ENCODE results near the gene KCNB1.

KCNB1 gene

DNA sequence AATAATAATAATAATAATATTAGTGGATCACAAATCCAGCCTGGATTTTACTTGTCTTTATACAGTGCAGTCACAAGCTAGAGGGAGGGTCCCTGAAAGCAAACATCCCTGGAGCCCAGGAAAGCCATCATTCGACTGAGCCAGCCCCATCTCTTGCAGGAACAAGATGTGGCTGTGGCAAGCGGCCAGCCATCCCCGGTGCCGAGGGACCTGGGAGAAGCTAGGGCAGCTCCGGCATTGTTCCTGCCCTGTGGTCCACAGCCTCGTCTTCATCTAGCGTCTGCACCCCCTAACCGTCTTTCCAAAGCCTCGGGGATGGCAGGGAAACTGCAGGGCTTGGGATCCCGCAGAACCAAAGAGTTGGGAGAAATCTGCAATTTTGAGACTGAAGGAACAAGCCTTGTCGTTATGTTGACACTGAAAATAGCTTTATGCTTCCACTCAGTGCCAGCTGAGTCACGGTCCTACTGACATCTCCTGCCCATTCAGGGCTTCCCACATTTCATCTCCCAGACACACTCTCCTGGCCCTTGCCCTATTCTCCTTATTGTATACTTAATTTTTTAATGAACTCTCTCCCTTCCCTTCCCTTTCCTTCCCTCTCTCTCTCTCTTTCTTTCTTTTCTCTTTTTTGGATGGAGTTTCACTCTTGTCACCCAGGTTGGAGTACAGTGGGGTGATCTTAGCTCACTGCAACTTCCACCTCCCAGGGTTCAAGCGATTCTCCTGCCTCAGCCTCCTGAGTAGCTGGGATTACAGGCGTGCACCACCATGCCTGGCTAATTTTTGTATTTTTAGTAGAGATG is 142.1 kb downstream of the KCNB1 start:
- TF ChIP-seq, protein P1, sequence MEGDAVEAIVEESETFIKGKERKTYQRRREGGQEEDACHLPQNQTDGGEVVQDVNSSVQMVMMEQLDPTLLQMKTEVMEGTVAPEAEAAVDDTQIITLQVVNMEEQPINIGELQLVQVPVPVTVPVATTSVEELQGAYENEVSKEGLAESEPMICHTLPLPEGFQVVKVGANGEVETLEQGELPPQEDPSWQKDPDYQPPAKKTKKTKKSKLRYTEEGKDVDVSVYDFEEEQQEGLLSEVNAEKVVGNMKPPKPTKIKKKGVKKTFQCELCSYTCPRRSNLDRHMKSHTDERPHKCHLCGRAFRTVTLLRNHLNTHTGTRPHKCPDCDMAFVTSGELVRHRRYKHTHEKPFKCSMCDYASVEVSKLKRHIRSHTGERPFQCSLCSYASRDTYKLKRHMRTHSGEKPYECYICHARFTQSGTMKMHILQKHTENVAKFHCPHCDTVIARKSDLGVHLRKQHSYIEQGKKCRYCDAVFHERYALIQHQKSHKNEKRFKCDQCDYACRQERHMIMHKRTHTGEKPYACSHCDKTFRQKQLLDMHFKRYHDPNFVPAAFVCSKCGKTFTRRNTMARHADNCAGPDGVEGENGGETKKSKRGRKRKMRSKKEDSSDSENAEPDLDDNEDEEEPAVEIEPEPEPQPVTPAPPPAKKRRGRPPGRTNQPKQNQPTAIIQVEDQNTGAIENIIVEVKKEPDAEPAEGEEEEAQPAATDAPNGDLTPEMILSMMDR (IDR thresholded peaks at IDR 0.05; ENCODE audit: control insufficient read depth, extremely low read depth, insufficient read depth), result no peak
- DNase-seq (ENCODE audit: low read depth), result no peak
- H3K4me3 ChIP-seq (ENCODE audit: low read depth, low read length), result no peak overlapping the region

DNA sequence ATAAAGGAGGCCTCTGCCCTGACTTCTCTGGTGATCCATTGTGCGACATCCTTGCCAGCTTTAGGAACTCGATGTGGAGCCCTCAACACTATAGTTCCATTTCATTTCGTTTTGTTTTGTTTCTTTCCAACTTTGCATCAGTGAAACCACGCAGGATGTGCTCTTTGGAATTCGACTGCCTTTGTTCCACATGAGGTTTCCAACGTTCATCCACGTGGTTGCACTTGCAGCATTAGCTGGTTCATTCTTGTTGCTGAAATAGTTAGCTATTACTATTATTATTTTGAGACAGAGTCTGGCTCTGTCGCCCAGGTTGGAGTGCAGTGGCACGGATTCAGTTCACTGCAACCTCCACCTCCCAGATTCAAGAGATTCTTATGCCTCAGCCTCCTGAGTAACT is 143.3 kb downstream of the KCNB1 start:
- TF ChIP-seq, protein P1 (IDR thresholded peaks at IDR 0.05; ENCODE audit: control insufficient read depth, extremely low read depth, insufficient read depth), result no peak
- no peak overlapping the region for H3K4me3 ChIP-seq (ENCODE audit: low read depth, low read length)
- DNase-seq (ENCODE audit: low read depth), result no peak

DNA sequence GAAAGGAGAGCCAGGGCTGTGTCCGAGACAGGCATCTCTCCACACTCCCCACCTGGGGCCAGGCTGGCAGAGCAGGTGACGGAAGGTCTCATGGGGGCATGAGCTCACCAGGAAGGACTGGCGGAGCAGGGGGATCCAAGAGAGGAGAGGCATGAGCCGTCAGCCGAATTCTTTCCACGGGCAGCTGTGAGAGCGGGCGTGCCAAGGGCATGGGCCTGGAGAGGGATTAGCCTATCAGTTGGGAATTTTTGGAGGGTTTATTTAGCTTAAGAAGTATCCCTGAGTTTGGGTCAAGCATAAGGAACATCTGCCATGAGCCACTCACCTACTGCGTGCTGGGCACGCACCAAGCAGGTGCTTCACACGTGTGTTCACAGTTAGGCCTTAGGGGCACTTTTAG is 144.4 kb downstream of the KCNB1 start:
- TF ChIP-seq, protein P1 (IDR thresholded peaks at IDR 0.05; ENCODE audit: control insufficient read depth, extremely low read depth, insufficient read depth), result no peak
- no peak overlapping the region for H3K4me3 ChIP-seq (ENCODE audit: low read depth, low read length)
- DNase-seq (ENCODE audit: low read depth), result no peak

DNA sequence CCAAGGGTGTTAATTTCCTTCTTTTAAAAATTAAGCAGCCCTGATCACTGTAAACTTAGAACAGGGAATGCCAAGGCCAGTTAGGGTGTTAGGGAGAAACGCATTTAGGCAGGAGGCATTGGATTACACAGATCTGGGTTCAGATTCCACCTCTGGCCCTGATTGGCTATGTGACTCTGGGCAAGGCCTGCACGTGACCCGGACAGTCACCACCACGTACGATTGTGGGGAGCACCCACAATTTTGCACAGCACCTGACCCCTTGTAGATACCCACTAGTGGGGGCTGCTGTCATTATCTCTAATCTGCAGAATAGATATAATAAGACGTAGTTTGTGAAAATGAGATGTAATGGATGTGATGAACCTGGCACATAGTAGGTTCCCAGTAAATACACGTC is 145.1 kb downstream of the KCNB1 start:
- no peak for DNase-seq (ENCODE audit: low read depth)
- TF ChIP-seq, protein P1 (IDR thresholded peaks at IDR 0.05; ENCODE audit: control insufficient read depth, extremely low read depth, insufficient read depth), result no peak
- no peak overlapping the region for H3K4me3 ChIP-seq (ENCODE audit: low read depth, low read length)

DNA sequence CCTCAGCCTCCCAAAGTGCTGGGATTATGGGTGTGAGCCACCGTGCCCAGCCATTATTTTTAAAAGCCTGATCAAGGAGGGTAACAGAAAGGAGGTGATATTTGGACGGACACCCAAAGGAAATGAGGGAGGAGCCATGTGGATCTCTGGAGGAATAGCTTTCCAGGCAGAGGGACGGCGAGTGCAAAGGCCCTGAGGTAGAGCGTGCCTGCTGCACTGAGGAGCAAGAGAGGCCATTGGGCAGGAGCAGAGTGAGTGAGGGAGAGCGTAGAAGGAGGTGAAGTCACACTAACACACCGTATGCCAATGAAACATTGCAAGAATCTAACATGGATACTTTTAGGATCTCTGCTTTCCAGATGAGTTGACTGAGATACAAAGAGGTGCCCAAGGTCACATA is 145.7 kb downstream of the KCNB1 start:
- TF ChIP-seq, protein P1 (IDR thresholded peaks at IDR 0.05; ENCODE audit: control insufficient read depth, extremely low read depth, insufficient read depth), result no peak
- H3K4me3 ChIP-seq (ENCODE audit: low read depth, low read length), result no peak overlapping the region
- DNase-seq (ENCODE audit: low read depth), result no peak

DNA sequence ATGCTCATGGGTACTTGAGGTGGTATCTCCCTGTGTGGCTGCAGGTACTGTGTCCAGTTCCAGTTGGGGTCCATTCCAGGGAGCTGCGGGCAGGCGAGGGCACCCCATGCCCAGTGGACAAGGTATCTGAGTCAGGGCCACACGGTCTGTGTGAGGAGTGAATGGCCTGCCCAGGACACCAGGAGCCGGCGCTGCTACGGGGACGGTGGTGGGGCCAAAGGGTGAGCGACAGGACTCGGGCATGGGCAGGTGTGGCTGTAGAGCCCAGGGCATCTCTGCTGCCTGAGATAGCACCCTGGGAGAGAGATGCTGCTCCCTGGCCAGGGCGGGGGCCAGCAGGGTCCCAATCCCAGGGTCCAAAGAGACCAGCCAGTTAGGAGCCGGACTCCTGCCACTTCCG is 147.0 kb downstream of the KCNB1 start:
- TF ChIP-seq, protein P1 (IDR thresholded peaks at IDR 0.05; ENCODE audit: control insufficient read depth, extremely low read depth, insufficient read depth), result no peak
- no peak overlapping the region for H3K4me3 ChIP-seq (ENCODE audit: low read depth, low read length)
- DNase-seq (ENCODE audit: low read depth), result no peak

Data from LNCaP clone FGC (cell line).